Dermis microvascular lymphatic vessel endothelial cell (primary cell): ENCODE data around the gene GTPBP4. TPM values are rescaled to one million over a fixed set of nuclear protein-coding genes. Genes with fewer than 3 reads are reported as not detected.
"Not testable (repeated sequence)": the region's sequence is repeated elsewhere in the genome, so short reads cannot be mapped to it uniquely, and the experiment has no call there.

Experiments used
- DNase-seq, 2 donors: peaks; one replicate each; pipeline versions ENCODE4 v3.0.0 to v3.0.0-alpha.2; 2010; ENCODE audit warnings: low read depth in 2 of 2
- total RNA-seq: library from RNA; depleted of rRNA; stranded (reverse); fragments of >200 nt; gene quantifications from 2 replicates; pipeline ENCODE4 v1.2.1, GENCODE V29; 2014

GTPBP4 gene
- total RNA-seq, 1 donor from 2014 or later: 19.0 TPM

DNA sequence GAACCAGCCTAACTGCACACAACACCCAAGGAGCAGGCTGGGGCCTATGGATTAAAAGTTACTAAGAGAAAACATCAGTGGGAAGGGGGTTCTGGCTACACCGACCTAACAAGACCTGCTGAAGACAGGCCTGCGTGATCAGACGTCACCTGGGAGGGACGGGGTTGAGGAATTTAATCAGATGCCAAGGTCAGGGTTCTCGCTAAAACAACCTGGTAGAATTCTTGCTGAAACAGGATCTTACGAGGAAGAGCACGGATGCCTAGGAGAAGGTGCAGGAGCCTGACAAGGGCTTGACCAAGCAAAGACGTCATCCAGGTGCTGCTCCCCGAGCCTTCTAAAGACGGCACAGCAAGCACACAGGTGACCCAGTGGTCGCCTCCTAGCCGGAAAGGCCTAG is 35.9 kb downstream of the GTPBP4 start:
- DNase-seq: no peak

- DNase-seq: no peak
Observed at GRCh38 chr10:1025683-1026082, 37.4 kb downstream of the GTPBP4 start, which contains the start of gene IDI2. IDI2 (minus strand) TSS chr10:1025859; CDS start chr10:1024723, 1,136 bp downstream.

DNA sequence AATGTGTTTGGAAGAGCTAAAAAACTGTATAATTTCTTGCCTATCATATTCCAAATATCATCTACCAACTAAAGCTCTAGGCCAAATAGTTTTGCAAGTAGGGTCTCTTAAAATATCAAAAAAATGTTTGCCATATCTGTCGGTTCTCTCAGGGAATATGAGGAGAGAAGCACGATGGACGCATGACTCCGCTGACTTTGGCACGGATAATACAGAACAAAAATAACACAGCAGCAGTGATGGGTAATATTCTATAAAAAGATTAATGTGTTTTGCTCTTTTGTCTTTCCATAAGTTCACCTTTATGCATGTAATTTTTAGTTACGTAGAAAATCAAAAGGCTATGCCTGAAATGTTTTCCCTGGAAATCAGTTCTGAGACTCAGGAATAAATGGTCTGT is 38.3 kb downstream of the GTPBP4 start:
- no peak for DNase-seq

- DNase-seq: no peak
Observed at GRCh38 chr10:1029838-1030237, 41.6 kb downstream of the GTPBP4 start.

- DNase-seq: no peak
Observed at GRCh38 chr10:1033601-1034000, 45.4 kb downstream of the GTPBP4 start.

GRCh38 chr10:1034758-1035157 is 46.5 kb downstream of the GTPBP4 start:
- DNase-seq: no peak

- DNase-seq: no peak
Observed at GRCh38 chr10:1035201-1035600, 47.0 kb downstream of the GTPBP4 start.

- DNase-seq: no peak
Observed at GRCh38 chr10:1036341-1036791, 48.1 kb downstream of the GTPBP4 start.

DNA sequence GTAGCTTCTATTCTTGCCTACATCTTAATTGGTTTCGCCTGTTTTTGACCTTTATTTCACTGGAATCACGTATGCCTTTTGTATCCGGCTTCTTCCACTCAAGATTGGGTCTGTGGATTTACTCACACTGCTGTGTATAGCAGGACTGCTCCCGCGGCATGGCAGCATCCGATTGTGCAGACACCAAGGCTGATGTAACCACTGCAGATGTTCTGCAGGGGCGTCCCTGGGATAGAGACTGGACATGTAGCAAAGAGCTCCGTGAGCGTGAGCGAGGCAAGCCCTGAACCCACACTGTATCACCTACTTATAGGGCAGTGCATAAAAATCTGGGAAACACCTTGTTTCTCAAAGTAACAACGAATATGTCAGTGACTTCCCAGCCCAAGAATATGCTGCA is 48.9 kb downstream of the GTPBP4 start:
- DNase-seq: no peak

DNA sequence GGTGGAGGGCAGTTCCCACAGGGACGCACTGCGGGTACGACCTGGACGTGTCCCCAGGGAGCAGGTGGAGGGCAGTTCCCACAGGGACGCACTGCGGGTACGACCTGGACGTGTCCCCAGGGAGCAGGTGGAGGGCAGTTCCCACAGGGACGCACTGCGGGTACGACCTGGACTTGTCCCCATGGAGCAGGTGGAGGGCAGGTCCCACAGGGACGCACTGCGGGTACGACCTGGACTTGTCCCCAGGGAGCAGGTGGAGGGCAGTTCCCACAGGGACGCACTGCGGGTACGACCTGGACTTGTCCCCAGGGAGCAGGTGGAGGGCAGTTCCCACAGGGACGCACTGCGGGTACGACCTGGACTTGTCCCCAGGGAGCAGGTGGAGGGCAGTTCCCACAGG is 50.5 kb downstream of the GTPBP4 start:
- DNase-seq: not testable (repeated sequence)

- no peak for DNase-seq
Observed at GRCh38 chr10:1040133-1040532, 51.9 kb downstream of the GTPBP4 start.

GRCh38 chr10:1041514-1041913 is 53.3 kb downstream of the GTPBP4 start:
- DNase-seq: no peak

DNA sequence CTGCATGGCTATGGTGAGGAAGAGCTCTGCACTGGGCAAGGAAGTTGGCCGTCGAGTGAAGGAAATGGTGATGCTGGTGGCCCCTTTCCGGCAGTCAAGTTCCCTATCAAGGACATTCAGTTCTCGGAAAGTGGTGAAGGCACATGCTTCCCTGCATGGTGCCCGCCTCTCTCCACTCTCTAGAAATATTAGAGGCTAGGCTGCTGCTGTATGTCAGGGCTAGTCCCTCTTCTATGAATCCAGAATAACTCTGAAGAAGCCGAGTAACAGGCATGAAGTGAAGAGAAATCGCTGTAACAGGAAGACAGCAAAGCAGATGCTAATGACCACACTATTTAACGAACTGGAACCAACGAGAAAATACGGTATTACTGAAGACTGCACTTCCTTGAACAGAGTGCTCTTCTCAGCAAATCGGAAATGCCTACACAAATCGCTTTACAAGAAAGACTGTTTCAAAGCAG is 55.3 kb downstream of the GTPBP4 start:
- peak in 1 of 2 donors; percentile 26 for DNase-seq

DNA sequence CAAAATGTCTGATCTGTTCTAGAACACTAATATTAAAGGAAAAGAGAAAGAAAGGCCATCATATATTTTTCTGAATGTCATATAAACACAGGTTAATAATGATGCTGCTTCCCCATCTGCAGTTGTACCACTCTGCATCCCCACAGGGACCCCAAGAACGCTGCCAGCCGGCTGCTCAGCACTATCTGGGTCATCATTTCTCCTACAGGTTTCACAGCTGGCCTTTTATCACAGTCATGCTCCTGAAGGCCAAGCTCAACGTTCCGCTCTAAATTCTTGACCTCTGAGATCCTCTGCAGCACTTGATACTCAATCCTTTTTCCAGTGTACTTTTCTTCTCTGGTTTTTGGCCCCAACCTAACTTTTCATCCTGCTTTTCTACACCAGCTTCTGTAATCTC is 55.9 kb downstream of the GTPBP4 start:
- no peak for DNase-seq

DNA sequence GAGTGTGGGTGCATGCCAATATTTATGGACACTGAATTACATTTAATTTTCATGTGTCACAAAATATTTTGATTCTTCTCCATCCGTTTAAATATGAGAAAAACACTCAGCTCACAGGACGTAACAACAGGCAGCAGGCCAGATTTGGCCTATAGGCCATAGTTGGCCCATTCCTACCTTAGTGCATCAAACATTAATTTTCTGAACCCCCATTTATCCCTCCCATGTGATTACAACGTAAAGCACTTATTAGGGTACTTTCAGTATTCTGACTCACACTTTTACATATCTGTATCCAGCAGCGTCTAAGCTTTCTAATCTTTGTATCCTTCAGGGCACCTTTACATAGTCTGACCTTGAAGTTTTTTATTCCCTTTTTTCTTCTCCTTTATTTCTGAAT is 56.7 kb downstream of the GTPBP4 start:
- DNase-seq: no peak

- DNase-seq: no peak
Observed at GRCh38 chr10:1045415-1045814, 57.2 kb downstream of the GTPBP4 start.

DNA sequence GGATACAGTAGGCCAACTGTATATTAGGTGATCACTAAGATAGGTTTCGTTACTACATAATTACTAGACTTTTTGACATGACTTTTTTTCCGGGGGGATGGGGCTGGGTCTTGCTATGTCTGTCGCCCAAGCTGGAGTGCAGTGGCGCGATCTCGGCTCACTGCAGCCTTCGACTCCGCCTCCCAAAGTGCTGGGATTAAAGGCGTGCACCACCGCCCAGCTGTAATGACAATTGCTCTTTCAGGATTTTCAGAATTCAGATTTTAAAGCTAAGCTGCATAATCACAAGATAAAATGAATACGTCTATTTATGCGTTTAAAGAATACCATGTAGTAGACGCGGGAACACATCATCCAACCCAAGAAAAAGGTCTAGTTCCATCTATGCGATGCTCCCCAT is 59.7 kb downstream of the GTPBP4 start:
- DNase-seq: peak in 1 of 2 donors; percentile 26

DNA sequence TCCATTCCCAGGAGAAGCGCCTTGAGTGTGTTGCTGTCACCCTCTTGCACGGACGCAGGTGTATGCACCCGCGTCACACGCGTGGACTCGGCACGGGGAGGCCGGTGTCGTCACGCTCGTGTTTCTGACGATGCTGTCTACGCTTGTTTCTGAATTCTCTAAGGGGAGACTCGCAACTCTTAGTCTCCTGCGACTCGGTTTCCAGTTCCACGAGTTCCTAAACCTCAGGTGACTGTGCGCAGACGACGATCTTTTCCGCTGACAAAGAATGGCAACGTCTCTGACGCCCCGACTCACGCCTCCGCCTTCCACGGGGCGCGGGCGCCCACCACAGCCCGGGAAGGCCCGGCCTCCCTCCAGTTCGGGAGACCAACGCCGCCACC is 60.1 kb downstream of the GTPBP4 start:
- no peak for DNase-seq

- peak; percentile 96 to 99 for DNase-seq
Observed at GRCh38 chr10:1048732-1049424, 60.6 kb downstream of the GTPBP4 start, which contains the start of gene IDI1. IDI1 (minus strand) TSS chr10:1049119; CDS start chr10:1049003, 116 bp downstream.

- no peak for DNase-seq
Observed at GRCh38 chr10:1049425-1049958, 61.3 kb downstream of the GTPBP4 start.

DNA sequence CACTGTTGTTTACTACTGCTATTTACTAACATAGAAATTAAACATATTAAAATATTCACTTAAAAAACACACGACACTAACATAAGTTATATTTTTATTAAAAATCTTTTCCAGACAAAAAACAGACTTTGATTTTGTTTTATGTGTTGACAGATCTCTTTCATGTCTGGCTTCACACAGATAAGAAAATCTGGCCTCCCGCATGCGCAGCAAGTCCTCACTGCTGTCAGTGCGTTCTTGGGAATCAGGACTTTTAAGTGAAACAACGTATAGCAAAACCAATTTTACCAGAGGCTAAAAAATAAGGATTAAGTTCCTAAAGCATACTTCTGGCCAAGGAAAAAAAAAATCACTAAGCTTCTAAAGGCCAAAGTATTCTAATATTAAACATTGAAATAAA is 61.9 kb downstream of the GTPBP4 start:
- peak in 1 of 2 donors; percentile 44 for DNase-seq

- DNase-seq: no peak
Observed at GRCh38 chr10:1050554-1050953, 62.3 kb downstream of the GTPBP4 start.

DNA sequence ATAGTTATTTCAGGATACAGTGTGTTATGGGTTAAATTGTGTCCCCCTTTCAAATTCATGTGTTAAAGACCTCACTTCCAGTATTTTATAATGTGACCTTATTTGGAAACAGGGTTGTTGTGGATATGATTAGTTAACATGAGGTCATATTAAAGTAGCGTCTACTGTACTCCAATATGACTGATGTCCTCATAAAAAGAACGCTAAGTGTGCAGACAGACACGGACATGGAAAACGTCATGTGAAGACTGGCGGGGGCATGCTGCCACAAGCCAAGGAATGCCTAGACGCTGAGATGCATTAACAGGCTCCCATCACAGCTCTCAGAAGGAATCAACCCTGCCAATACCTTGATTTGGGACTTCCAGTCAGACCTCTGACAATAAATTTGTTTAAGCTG is 66.5 kb downstream of the GTPBP4 start:
- DNase-seq: no peak
